ENCODE measurements around the gene RASD2. TPM values are rescaled to one million over a fixed set of nuclear protein-coding genes. Genes with fewer than 3 reads are reported as not detected.
"Not testable (repeated sequence)": the region's sequence is repeated elsewhere in the genome, so short reads cannot be mapped to it uniquely, and the experiment has no call there.

RASD2 gene
- total and polyA plus RNA-seq, 9 donors, result 2.9 to 22.5 (median 12.0) TPM

- no peak overlapping the region for H3K4me3 ChIP-seq (ENCODE audit: low read length)
- no peak for DNase-seq
- no peaks in the 10 kb centered on the region for H3K9me3 ChIP-seq (replicated peaks; ENCODE audit: control insufficient read depth, low read depth, low read length)
- H3K27me3 ChIP-seq (ENCODE audit: control insufficient read depth, insufficient read depth, low read length), result peaks cover 6% of the 10 kb centered on the region
- H3K4me1 ChIP-seq (ENCODE audit: control insufficient read depth, insufficient read depth, low read length), result no peaks in the 10 kb centered on the region
- no peak overlapping the region for H3K27ac ChIP-seq (ENCODE audit: low read length)
- WGBS (ENCODE audit: insufficient coverage), result no CpG with 5 or more reads among the region's 7 CpGs
- H3K36me3 ChIP-seq (ENCODE audit: control insufficient read depth, insufficient read depth, low read length), result no peaks in the 10 kb centered on the region
Observed at GRCh38 chr22:35505399-35506258, 35.0 kb upstream of the RASD2 start.

- Histone ChIP-seq H3K36me3 (ENCODE audit: control insufficient read depth, insufficient read depth, low read length) (no peaks in the 10 kb centered on the region), H3K27me3 (ENCODE audit: control insufficient read depth, insufficient read depth, low read length) (peaks cover 6% of the 10 kb centered on the region), H3K9me3 (replicated peaks; ENCODE audit: control insufficient read depth, low read depth, low read length) (no peaks in the 10 kb centered on the region), H3K4me3 (ENCODE audit: low read length) (no peak overlapping the region), H3K27ac (ENCODE audit: low read length) (no peak overlapping the region), H3K4me1 (ENCODE audit: control insufficient read depth, insufficient read depth, low read length) (no peaks in the 10 kb centered on the region)
- no peak for DNase-seq
- 56% methylated on average over 1 of the region's 2 CpGs for WGBS (ENCODE audit: insufficient coverage)
Observed at GRCh38 chr22:35506259-35506570, 34.4 kb upstream of the RASD2 start.

DNA sequence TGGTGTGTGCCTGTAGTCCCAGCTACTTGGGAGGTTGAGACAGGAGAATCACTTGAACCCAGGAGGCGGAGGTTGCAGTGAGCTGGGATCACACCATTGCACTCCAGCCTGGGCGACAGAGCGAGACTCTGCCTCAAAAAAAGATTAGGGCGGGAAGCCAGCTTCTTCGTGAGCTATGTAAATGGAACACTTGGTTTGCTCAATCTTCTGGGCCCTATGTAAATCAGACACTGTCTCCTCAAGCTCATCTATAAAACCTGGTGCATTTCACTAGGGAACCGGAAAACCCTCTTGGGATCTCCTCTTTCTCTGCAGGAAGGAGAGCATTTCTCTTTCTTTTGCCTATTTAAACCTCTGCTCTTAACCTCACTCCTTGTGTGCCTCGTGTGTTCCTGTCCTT lies 32.8 kb upstream of the RASD2 start:
- 86% methylated on average over 7 of the region's 7 CpGs for WGBS (ENCODE audit: insufficient coverage)
- H3K36me3 ChIP-seq (ENCODE audit: control insufficient read depth, insufficient read depth, low read length); H3K4me3 ChIP-seq (ENCODE audit: low read length); DNase-seq; H3K9me3 ChIP-seq (replicated peaks; ENCODE audit: control insufficient read depth, low read depth, low read length); H3K27me3 ChIP-seq (ENCODE audit: control insufficient read depth, insufficient read depth, low read length); H3K4me1 ChIP-seq (ENCODE audit: control insufficient read depth, insufficient read depth, low read length); H3K27ac ChIP-seq (ENCODE audit: low read length): not testable (repeated sequence)

- no peak overlapping the region for H3K27ac ChIP-seq (ENCODE audit: low read length)
- H3K4me3 ChIP-seq (ENCODE audit: low read length), result no peak overlapping the region
- no peaks in the 10 kb centered on the region for H3K36me3 ChIP-seq (ENCODE audit: control insufficient read depth, insufficient read depth, low read length)
- peaks cover 9% of the 10 kb centered on the region for H3K27me3 ChIP-seq (ENCODE audit: control insufficient read depth, insufficient read depth, low read length)
- DNase-seq, result no peak
- no peaks in the 10 kb centered on the region for H3K9me3 ChIP-seq (replicated peaks; ENCODE audit: control insufficient read depth, low read depth, low read length)
- H3K4me1 ChIP-seq (ENCODE audit: control insufficient read depth, insufficient read depth, low read length), result no peaks in the 10 kb centered on the region
- 71% methylated on average over 10 of the region's 10 CpGs for WGBS (ENCODE audit: insufficient coverage)
Observed at GRCh38 chr22:35509451-35509850, 31.2 kb upstream of the RASD2 start.

DNA sequence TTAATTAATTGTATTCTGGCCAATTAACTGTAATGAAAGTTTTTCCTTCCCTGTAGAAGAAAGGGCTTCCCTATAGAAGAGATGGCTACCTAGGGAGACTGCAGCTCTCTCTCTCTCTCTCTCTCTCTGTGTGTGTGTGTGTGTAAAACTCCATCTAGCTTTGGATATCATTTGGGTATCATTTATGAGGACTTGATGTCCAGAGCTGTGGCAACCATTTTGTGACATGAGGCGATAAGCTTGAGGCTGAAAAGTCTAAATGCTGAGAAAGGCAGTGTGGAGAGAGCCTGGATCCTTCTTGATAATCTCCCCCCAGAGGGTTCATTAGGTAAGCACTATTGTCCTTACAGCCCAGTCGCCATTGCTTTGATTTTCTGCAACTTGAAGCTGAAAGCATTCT lies 30.7 kb upstream of the RASD2 start:
- H3K27ac ChIP-seq (ENCODE audit: low read length), result no peak overlapping the region
- WGBS (ENCODE audit: insufficient coverage), result no CpG with 5 or more reads among the region's 2 CpGs

DNA sequence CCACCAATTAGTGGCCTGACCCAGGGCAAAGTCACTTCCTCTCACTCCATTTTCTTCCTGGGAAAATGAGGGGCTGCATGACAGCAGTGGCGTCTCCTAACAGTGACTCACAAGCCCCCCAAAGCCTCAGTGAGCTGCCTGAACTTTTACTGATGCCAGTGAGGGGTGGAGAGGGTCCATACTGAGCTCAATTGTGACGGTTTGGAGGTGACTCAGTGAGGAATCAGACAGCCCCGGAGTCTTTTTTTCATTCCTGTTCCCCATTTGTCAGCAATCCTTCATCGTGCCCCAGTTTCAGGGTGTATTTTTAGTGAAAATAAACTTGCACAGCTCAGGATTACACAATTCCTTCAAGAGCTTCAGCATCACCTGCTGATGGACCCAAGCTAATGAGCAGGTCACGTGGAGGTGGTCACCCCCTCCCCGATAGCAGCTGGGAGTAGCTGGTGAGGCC lies 30.1 kb upstream of the RASD2 start:
- H3K36me3 ChIP-seq (ENCODE audit: control insufficient read depth, insufficient read depth, low read length), result no peaks in the 10 kb centered on the region
- H3K9me3 ChIP-seq (replicated peaks; ENCODE audit: control insufficient read depth, low read depth, low read length), result no peaks in the 10 kb centered on the region
- peaks cover 9% of the 10 kb centered on the region for H3K27me3 ChIP-seq (ENCODE audit: control insufficient read depth, insufficient read depth, low read length)
- no peaks in the 10 kb centered on the region for H3K4me1 ChIP-seq (ENCODE audit: control insufficient read depth, insufficient read depth, low read length)
- no peak for DNase-seq
- 83% methylated on average over 2 of the region's 6 CpGs for WGBS (ENCODE audit: insufficient coverage)
- H3K27ac ChIP-seq (ENCODE audit: low read length), result no peak overlapping the region
- no peak overlapping the region for H3K4me3 ChIP-seq (ENCODE audit: low read length)

More for the DNA sequence above, 30.7 kb upstream of the RASD2 start:
- Histone ChIP-seq H3K4me3 (ENCODE audit: low read length) (no peak overlapping the region), H3K36me3 (ENCODE audit: control insufficient read depth, insufficient read depth, low read length) (no peaks in the 10 kb centered on the region), H3K9me3 (replicated peaks; ENCODE audit: control insufficient read depth, low read depth, low read length) (no peaks in the 10 kb centered on the region), H3K4me1 (ENCODE audit: control insufficient read depth, insufficient read depth, low read length) (no peaks in the 10 kb centered on the region), H3K27me3 (ENCODE audit: control insufficient read depth, insufficient read depth, low read length) (peaks cover 9% of the 10 kb centered on the region)
- no peak for DNase-seq

- Histone ChIP-seq H3K9me3 (replicated peaks; ENCODE audit: control insufficient read depth, low read depth, low read length) (no peaks in the 10 kb centered on the region), H3K36me3 (ENCODE audit: control insufficient read depth, insufficient read depth, low read length) (no peaks in the 10 kb centered on the region), H3K27me3 (ENCODE audit: control insufficient read depth, insufficient read depth, low read length) (peaks cover 9% of the 10 kb centered on the region), H3K27ac (ENCODE audit: low read length) (no peak overlapping the region), H3K4me3 (ENCODE audit: low read length) (no peak overlapping the region), H3K4me1 (ENCODE audit: control insufficient read depth, insufficient read depth, low read length) (no peaks in the 10 kb centered on the region)
- DNase-seq, result no peak
- WGBS (ENCODE audit: insufficient coverage), result 61% methylated on average over 4 of the region's 4 CpGs
Observed at GRCh38 chr22:35510951-35511350, 29.7 kb upstream of the RASD2 start.

GRCh38 chr22:35514366-35514765 lies 26.3 kb upstream of the RASD2 start:
- H3K4me1 ChIP-seq (ENCODE audit: control insufficient read depth, insufficient read depth, low read length), result no peaks in the 10 kb centered on the region
- no peaks in the 10 kb centered on the region for H3K9me3 ChIP-seq (replicated peaks; ENCODE audit: control insufficient read depth, low read depth, low read length)
- no peaks in the 10 kb centered on the region for H3K36me3 ChIP-seq (ENCODE audit: control insufficient read depth, insufficient read depth, low read length)
- H3K4me3 ChIP-seq (ENCODE audit: low read length), result no peak overlapping the region
- 75% methylated on average over 2 of the region's 2 CpGs for WGBS (ENCODE audit: insufficient coverage)
- peaks cover 21% of the 10 kb centered on the region for H3K27me3 ChIP-seq (ENCODE audit: control insufficient read depth, insufficient read depth, low read length)
- DNase-seq, result no peak
- no peak overlapping the region for H3K27ac ChIP-seq (ENCODE audit: low read length)

DNA sequence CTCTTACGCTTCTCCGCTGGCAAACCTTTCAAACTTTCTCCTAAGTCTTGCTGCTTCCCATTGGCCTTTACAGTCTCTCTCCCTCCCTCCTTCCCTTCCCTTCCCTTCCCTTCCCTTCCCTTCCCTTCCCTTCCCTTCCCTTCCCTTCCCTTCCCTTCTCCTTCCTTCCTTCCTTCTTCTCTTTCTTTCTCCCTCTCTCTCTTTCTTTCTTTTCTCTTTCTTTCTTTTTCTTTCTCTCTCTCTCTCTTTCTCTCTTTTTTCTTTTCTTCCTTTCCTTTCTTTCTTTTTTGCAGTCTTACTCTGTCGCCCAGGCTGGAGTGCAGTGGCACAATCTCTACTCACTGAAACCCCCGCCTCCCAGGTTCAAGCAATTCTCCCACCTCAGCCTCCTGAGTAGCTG lies 24.7 kb upstream of the RASD2 start:
- H3K4me1 ChIP-seq (ENCODE audit: control insufficient read depth, insufficient read depth, low read length); H3K9me3 ChIP-seq (replicated peaks; ENCODE audit: control insufficient read depth, low read depth, low read length); DNase-seq; H3K27ac ChIP-seq (ENCODE audit: low read length); H3K4me3 ChIP-seq (ENCODE audit: low read length); H3K36me3 ChIP-seq (ENCODE audit: control insufficient read depth, insufficient read depth, low read length): not testable (repeated sequence)
- peaks cover 22% of the 10 kb centered on the region for H3K27me3 ChIP-seq (ENCODE audit: control insufficient read depth, insufficient read depth, low read length)
- 87% methylated on average over 4 of the region's 4 CpGs for WGBS (ENCODE audit: insufficient coverage)

DNA sequence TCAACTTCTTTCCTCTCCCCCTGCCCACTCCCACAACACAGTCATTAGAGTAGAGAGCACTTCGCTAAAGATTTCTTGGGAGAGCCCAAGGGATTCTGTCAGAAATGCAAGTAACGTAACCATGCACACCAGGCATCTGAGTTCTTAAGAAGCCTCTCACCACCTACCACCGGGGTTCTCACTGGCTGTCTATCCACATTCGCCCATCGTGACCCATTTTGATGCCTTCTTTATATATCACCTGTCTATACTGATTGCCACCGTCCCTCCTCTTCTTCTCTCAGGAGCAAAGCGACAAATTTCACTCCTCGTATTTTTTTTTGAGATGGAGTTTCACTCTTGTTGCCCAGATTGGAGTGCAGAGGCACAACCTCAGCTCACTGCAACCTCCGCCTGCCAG lies 23.9 kb upstream of the RASD2 start:
- Histone ChIP-seq H3K4me1 (ENCODE audit: control insufficient read depth, insufficient read depth, low read length) (no peaks in the 10 kb centered on the region), H3K36me3 (ENCODE audit: control insufficient read depth, insufficient read depth, low read length) (no peaks in the 10 kb centered on the region), H3K27me3 (ENCODE audit: control insufficient read depth, insufficient read depth, low read length) (peaks cover 27% of the 10 kb centered on the region), H3K9me3 (replicated peaks; ENCODE audit: control insufficient read depth, low read depth, low read length) (no peaks in the 10 kb centered on the region), H3K27ac (ENCODE audit: low read length) (no peak overlapping the region), H3K4me3 (ENCODE audit: low read length) (no peak overlapping the region)
- DNase-seq, result no peak
- 66% methylated on average over 7 of the region's 9 CpGs for WGBS (ENCODE audit: insufficient coverage)

- peaks cover 28% of the 10 kb centered on the region for H3K27me3 ChIP-seq (ENCODE audit: control insufficient read depth, insufficient read depth, low read length)
- no peak overlapping the region for H3K4me3 ChIP-seq (ENCODE audit: low read length)
- no peaks in the 10 kb centered on the region for H3K9me3 ChIP-seq (replicated peaks; ENCODE audit: control insufficient read depth, low read depth, low read length)
- H3K27ac ChIP-seq (ENCODE audit: low read length), result no peak overlapping the region
- H3K36me3 ChIP-seq (ENCODE audit: control insufficient read depth, insufficient read depth, low read length), result no peaks in the 10 kb centered on the region
- no peak for DNase-seq
- WGBS (ENCODE audit: insufficient coverage), result 65% methylated on average over 3 of the region's 6 CpGs
- H3K4me1 ChIP-seq (ENCODE audit: control insufficient read depth, insufficient read depth, low read length), result no peaks in the 10 kb centered on the region
Observed at GRCh38 chr22:35517207-35517606, 23.4 kb upstream of the RASD2 start.

All from muscle of leg (tissue), 11 donors.